HG02642 (cell line): ENCODE measurements around the gene PAPSS2.
"Not testable (repeated sequence)": the region's sequence is repeated elsewhere in the genome, so short reads cannot be mapped to it uniquely, and the experiment has no call there.

Source experiments
- ATAC-seq: cut with Tn5 transposase; IDR thresholded peaks from one replicate; pipeline ENCODE4 v1.9.1; 2021; ENCODE audit warnings: mild to moderate bottlenecking; ENCODE audit not compliant: unreplicated experiment, poor library complexity

The PAPSS2 gene

DNA sequence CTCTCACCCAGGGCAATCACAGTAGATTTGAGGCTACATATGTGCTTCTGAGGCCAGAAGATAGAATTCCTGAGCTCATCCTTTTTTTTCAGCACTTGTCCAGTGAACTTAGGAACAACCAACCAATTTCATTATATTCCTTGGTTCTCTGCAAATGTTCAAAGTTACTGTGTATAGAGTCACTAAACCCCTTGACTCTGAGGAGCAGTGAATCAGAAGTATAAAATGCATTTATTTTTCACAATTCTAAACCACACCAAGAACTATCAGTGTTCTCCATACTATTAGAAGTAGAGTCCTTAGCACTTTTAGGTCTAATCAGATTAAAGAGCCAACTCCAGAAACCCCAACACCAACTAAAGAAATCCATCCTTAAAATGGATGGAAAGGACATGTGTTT lies 19.6 kb upstream of the PAPSS2 start:
- ATAC-seq = no peak

DNA sequence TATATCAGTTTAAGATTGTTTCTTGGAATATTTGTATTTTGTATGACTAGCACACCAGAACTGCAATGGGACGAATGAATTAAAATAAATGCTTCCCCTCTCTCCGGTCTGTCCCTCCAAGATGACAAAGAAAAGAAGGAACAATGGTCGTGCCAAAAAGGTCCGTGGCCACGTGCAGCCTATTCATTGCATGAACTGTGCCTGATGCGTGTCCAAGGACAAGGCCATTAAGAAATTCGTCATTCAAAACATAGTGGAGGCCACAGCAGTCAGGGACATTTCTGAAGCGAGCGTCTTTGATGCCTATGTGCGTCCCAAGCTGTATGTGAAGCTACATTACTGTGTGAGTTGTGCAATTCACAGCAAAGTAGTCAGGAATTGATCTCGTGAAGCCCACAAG lies 17.2 kb upstream of the PAPSS2 start:
- ATAC-seq = no peak

- ATAC-seq = no peak
These were observed 16.7 kb upstream of the PAPSS2 start for GRCh38 chr10:87642988-87643387.

DNA sequence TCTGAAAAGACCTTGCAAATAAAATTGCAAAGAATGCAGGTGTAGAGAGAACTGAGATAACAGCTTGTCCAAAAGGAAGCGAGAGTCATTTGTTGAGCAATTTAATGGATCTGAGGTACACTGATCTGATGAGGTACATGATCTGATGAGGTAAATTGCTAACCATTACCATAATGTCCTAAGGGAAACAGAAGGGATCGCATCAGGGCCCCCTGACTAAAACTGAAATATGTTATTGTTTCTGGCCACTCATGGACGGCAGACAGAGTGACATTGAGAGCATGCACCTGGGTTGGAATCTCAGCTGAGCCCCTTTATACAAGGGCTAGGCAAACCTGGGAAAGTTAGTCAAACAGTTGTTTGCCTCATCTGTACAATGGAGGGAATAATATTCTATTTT lies 15.8 kb upstream of the PAPSS2 start:
- ATAC-seq = no peak

DNA sequence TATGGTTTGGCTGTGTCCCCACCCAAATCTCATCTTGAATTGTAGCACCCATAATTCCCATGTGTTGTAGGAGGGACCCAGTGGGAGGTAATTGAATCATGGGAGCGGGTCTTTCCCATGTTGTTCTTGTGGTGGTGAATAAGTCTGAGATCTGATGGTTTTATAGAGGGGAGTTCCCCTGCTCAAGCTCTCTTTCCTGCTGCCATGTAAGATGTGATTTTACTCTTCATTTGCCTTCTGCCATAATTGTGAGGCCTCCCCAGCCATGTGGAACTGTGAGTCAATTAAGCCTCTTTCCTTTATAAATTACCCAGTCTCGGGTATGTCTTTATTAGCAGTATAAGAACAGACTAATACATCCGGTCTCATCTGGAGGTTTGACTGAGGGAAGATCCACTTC lies 15.2 kb upstream of the PAPSS2 start:
- ATAC-seq = not testable (repeated sequence)

- no peak for ATAC-seq
These were observed 13.3 kb upstream of the PAPSS2 start for GRCh38 chr10:87646192-87646909.

DNA sequence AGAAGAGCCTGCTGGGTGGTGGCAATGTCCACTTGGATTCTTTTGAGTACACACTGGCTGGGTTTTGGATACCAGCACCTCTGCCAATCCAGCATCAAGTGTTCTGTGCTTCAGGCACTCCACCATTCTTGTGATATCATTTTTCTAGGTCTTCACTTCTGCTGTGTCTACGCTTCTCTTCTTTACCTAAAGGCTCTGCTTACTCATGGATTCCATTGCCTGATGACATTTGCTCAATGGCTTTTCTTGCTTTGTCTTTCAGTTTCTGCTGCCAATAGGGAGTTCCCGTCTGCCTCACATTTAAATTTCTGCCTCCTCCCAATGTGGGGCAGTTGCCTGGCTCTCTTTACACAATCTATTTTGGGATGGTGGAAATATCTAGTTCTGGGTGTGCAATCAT lies 12.7 kb upstream of the PAPSS2 start:
- no peak for ATAC-seq

GRCh38 chr10:87650838-87651589 lies 8.7 kb upstream of the PAPSS2 start:
- ATAC-seq = no peak

DNA sequence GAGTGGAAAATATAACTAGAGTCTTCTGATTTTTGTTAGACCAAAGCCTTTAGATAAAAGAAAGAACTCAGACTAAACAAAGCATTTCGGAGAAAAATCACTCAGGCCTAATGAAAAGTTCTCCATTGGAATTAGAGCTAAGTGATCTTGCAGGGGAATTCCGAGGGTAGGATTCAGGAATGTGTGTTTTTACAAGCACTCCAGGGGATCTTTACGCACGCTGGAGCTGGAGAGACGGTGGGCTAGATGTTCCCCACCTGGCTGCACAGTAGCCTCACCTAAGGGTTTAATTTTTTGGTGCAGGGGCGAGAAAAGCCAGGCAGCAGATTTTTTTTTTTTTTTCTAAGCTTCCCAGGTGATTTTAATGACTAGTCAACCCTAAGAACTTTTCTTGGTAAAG lies 7.9 kb upstream of the PAPSS2 start:
- no peak for ATAC-seq

DNA sequence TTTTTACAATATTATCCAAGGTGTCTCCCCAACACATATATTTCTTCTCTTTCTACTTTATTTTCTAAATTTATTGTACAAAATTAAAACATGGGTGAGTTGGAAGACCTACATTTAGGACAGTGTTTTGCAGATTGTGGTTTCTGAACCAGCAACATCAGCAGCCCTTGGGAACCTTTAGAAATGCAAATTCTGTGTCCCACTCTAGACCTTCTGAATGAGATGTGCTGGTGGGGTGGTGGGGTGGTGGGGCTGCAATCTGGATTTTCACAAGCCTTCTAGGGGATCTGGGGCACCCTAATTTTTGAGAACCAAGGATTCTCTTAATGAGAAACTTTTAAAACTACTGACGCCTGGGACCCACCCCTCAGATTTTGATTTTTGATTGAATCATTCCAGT lies 7.4 kb upstream of the PAPSS2 start:
- ATAC-seq = no peak

DNA sequence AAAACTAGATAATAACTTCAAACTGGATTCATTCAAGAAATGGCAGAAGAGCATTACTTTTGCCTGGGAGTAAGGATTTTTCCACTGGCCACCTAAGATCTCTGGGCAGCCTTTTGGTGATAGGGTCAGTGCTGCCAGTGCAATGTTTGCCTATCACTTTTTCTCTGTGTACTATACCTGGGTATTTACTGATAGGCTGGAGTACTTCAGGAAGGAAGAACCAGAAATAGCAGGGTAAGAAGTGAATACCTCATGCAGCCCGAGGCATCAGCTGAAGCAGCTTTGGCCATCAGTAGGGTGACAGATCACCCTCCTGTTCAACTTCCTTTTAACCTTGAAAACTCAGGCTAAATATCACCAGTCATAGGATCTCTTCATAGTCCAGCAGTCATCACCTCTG lies 5.5 kb upstream of the PAPSS2 start:
- ATAC-seq = no peak

DNA sequence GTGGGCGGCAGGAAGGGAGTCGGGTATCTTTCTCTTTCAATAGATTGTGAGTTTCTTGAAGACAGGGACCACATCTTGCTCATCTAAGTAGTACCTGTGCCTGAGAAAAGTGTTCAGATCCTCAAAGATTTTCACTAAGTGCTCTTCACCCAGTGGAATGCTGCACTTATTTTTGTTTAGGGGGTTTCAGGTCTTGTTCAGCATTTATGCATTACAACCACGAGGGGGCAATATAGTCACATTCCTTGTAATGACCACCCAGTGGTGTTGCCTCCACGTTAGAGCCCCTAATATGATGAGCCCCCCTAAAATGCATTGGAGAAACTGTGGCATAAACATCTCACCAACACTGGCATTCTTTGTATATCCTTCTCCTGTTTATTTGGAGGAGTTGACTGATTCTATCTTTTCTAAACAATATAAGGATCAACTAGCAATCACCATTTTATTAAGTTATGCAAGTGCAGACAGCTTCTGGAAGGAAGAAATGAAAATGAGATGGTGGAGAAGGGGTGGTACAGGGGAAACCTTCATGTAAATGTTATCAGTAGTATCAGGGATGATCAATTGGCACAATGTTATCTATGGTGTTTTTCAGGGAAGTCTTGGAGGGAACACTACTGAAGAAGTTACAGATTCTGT lies 3.1 kb upstream of the PAPSS2 start:
- no peak for ATAC-seq

DNA sequence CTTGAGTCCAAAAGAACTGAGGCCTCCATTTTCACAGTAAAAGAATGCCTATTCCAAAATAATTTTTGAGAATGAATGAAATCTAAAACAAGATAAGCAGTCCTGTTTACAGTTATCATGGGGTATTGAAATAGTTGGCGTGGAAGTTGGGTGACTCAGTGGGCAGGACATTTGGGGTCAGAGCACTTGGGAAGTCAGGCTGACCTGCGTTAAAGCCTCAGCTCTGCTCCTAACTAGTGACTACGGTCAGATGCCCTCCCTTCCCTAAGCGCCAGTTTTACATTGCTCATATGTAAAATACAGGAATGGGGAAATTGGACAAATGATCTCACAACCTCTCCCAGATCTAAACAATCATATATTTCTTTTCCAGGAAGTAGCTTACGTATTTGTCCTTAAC lies 2.3 kb upstream of the PAPSS2 start:
- ATAC-seq = no peak

GRCh38 chr10:87658321-87658795 lies 1.3 kb upstream of the PAPSS2 start:
- no peak for ATAC-seq

- ATAC-seq = no peak
These were observed 671 bp upstream of the PAPSS2 start for GRCh38 chr10:87658858-87659555.

GRCh38 chr10:87660484-87661133 lies 931 bp downstream of the PAPSS2 start:
- no peak for ATAC-seq

GRCh38 chr10:87661861-87662785 lies 2.4 kb downstream of the PAPSS2 start:
- ATAC-seq = no peak

DNA sequence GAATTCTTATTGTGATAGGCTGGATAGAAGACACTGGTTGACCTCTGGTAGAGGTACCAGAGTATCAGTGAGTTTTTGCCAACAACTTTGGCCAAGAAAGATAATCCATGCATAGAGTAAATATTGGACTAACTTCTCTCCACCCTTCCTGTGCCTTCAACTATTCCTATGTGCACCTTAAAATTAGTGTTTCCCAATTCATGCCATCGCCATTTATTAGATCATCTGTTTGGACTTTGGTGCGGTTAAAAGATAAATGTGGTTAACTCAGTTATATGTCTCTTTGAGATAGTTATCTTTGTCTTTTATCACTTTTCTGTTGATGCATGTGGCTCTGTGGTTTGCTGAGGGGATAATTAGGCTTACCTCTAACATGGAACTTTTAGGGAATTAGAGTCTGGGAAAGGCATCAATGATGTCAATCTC lies 4.6 kb downstream of the PAPSS2 start:
- ATAC-seq = no peak

DNA sequence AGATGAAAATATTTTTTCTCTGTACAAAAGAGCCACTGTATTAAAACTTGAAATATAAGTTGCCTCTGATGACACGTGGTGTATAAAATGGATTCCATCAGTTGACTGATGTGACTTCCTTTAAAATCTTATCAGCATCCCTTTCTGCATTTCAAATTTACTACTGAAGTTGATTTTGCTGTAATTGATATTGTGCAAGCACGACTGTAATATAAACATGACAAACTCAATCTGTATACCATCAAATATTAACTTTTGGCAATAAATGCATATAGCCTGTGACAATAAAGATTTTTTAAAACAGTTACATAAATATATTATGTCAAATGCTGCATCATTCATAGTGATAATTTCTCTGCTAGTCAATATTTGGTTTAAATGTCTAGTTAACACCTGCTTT lies 7.8 kb downstream of the PAPSS2 start:
- ATAC-seq = no peak
